GM23338 (cell line): ENCODE measurements around the gene RPS6KA4. TPM values are rescaled to one million over a fixed set of nuclear protein-coding genes. Genes with fewer than 3 reads are reported as not detected.
A peak's percentile ranks its signal among the peaks of the same experiment; 100 is the strongest.

Source experiments
- ATAC-seq: fragments of 200-7000 bp; cut with Tn5 transposase; 3 replicates; pipeline ENCODE4 v1.9.1; 2020
- DNase-seq: peaks from one replicate; pipeline ENCODE4 v3.0.0-alpha.2; 2015; ENCODE audit warnings: low spot score
- H2AFZ ChIP-seq: fragments of 200-600 bp; sonication (generic); 2 replicates; pipeline ENCODE4 v1.8.0; 2016; ENCODE audit warnings: antibody characterized with exemption, mild to moderate bottlenecking, moderate library complexity
- H3F3A ChIP-seq: fragments of 200-600 bp; sonication (generic); replicated peaks from 2 replicates; pipeline ENCODE4 v1.8.0; 2017; ENCODE audit warnings: antibody characterized with exemption, mixed run types, low read depth
- H3K27ac ChIP-seq: fragments of 200-600 bp; sonication (generic); 2 replicates; pipeline ENCODE4 v1.6.1; 2016; ENCODE audit warnings: low read depth
- H3K27me3 ChIP-seq: fragments of 200-600 bp; sonication (generic); 2 replicates; pipeline ENCODE4 v1.8.0; 2016; ENCODE audit warnings: mild to moderate bottlenecking, mixed run types, moderate library complexity; ENCODE audit not compliant: insufficient read depth
- H3K36me3 ChIP-seq: fragments of 200-600 bp; sonication (generic); 2 replicates; pipeline ENCODE4 v1.8.0; 2016; ENCODE audit warnings: mild to moderate bottlenecking; ENCODE audit not compliant: insufficient read depth
- H3K4me1 ChIP-seq: fragments of 200-600 bp; sonication (generic); 2 replicates; pipeline ENCODE4 v1.8.0; 2016; ENCODE audit warnings: mild to moderate bottlenecking, moderate library complexity; ENCODE audit not compliant: insufficient read depth
- H3K4me2 ChIP-seq: fragments of 200-600 bp; sonication (generic); 2 replicates; pipeline ENCODE4 v1.7.1; 2017; ENCODE audit warnings: mixed run types
- H3K4me3 ChIP-seq: fragments of 200-600 bp; sonication (generic); 2 replicates; pipeline ENCODE4 v1.6.1; 2016; ENCODE audit warnings: mixed run types
- H3K79me2 ChIP-seq: fragments of 200-600 bp; sonication (generic); replicated peaks from 2 replicates; pipeline ENCODE4 v1.8.0; 2017; ENCODE audit warnings: mild to moderate bottlenecking; ENCODE audit not compliant: insufficient read depth
- H3K9me2 ChIP-seq: fragments of 200-600 bp; sonication (generic); 2 replicates; pipeline ENCODE4 v1.8.0; 2017; ENCODE audit not compliant: insufficient read depth
- H4K20me1 ChIP-seq: fragments of 200-600 bp; sonication (generic); replicated peaks from 2 replicates; pipeline ENCODE4 v1.8.0; 2017; ENCODE audit warnings: mild to moderate bottlenecking; ENCODE audit not compliant: insufficient read depth
- H3K27ac Mint-ChIP-seq: 2 replicates; pipeline ENCODE4 v1.8.0; 2020; ENCODE audit warnings: inconsistent platforms, mild to moderate bottlenecking, moderate library complexity, mixed read lengths
- H3K27me3 Mint-ChIP-seq: 3 replicates; pipeline ENCODE4 v1.8.0; 2022; ENCODE audit warnings: low read depth, mild to moderate bottlenecking, moderate library complexity, mixed read lengths, inconsistent platforms; ENCODE audit not compliant: insufficient read depth, poor library complexity
- H3K36me3 Mint-ChIP-seq: 3 replicates; pipeline ENCODE4 v1.8.0; 2021; ENCODE audit warnings: low read depth, mild to moderate bottlenecking, inconsistent platforms, moderate library complexity, mixed read lengths
- H3K4me1 Mint-ChIP-seq: 3 replicates; pipeline ENCODE4 v1.8.0; 2020; ENCODE audit warnings: mild to moderate bottlenecking, inconsistent platforms, mixed read lengths
- H3K4me3 Mint-ChIP-seq: 3 replicates; pipeline ENCODE4 v1.8.0; 2021; ENCODE audit warnings: moderate library complexity, mild to moderate bottlenecking, inconsistent platforms, mixed read lengths
- H3K9me3 Mint-ChIP-seq: 3 replicates; pipeline ENCODE4 v1.8.0; 2020; ENCODE audit warnings: moderate library complexity, mild to moderate bottlenecking, inconsistent platforms, mixed read lengths
- CREB1 ChIP-seq: fragments of 250-450 bp; sonication (Bioruptor Pico); IDR thresholded peaks from 2 replicates; pipeline ENCODE4 v1.5.0; 2020; ENCODE audit warnings: low read depth, mild to moderate bottlenecking, moderate library complexity
- ETS1 ChIP-seq: IDR thresholded peaks from 2 replicates; pipeline ENCODE4 v1.6.1; 2016; ENCODE audit warnings: antibody characterized with exemption
- EZH2 ChIP-seq: fragments of 200-600 bp; sonication (generic); IDR thresholded peaks from one replicate; pipeline ENCODE4 v1.8.0; 2017; ENCODE audit warnings: antibody characterized with exemption, mild to moderate bottlenecking, low read depth; ENCODE audit not compliant: unreplicated experiment
- EZH2phosphoT487 ChIP-seq: fragments of 200-600 bp; sonication (generic); IDR thresholded peaks from one replicate; pipeline ENCODE4 v1.8.1; 2018; ENCODE audit warnings: antibody characterized with exemption; ENCODE audit not compliant: unreplicated experiment
- JUNB ChIP-seq: IDR thresholded peaks from one replicate; pipeline ENCODE4 v1.6.1; 2016; ENCODE audit warnings: antibody characterized with exemption; ENCODE audit not compliant: unreplicated experiment
- NANOG ChIP-seq: IDR thresholded peaks from 2 replicates; pipeline ENCODE4 v1.6.1; 2016; ENCODE audit warnings: antibody characterized with exemption, borderline replicate concordance
- POLR2AphosphoS5 ChIP-seq: IDR thresholded peaks from 2 replicates; pipeline ENCODE4 v1.6.1; 2016; ENCODE audit warnings: antibody characterized with exemption, low read depth
- STAT1 ChIP-seq: IDR thresholded peaks from one replicate; pipeline ENCODE4 v1.6.1; 2016; ENCODE audit warnings: antibody characterized with exemption; ENCODE audit not compliant: unreplicated experiment
- ZNF331 ChIP-seq: fragments of 250-450 bp; sonication (Bioruptor Pico); IDR thresholded peaks from 2 replicates; pipeline ENCODE4 v1.5.0; 2020; ENCODE audit warnings: low read depth, mild to moderate bottlenecking, moderate library complexity
- polyA plus RNA-seq: library from polyadenylated mRNA; unstranded; fragments of >200 nt; fragmentation: Nextera tagmentation; extraction: Ambion mirVana; gene quantifications from 2 replicates; pipeline ENCODE4 v1.2.1, GENCODE V29; 2016
- total RNA-seq: library from RNA; depleted of rRNA; stranded (reverse); fragments of >200 nt; shearing (Covaris generic); gene quantifications from 2 replicates; pipeline ENCODE4 v1.2.3, GENCODE V29; 2014
- TF ChIP-seq, protein P1 (sequence below): fragments of 250-450 bp; sonication (Bioruptor Pico); IDR thresholded peaks from 2 replicates; pipeline ENCODE4 v1.5.0; 2020; ENCODE audit warnings: mild to moderate bottlenecking, moderate library complexity

RPS6KA4 gene
- total and polyA plus RNA-seq, 2 experiments from 2014 or later, result 3.5 to 19.9 TPM

GRCh38 chr11:64341429-64341828, 17.5 kb upstream of the RPS6KA4 start:
- ATAC-seq (no peak), DNase-seq (no peak)
- H2AFZ ChIP-seq, result peak overlapping the region; percentile 97
- no peaks in the 10 kb centered on the region for H3K79me2 ChIP-seq
- no peak for TF ChIP-seq ETS1
- TF ChIP-seq EZH2, result no peak
- Mint-ChIP-seq H3K4me3 (peak overlapping the region; percentile 73), H3K4me1 (peaks cover 12% of the 10 kb centered on the region), H3K27me3 (peaks cover 32% of the 10 kb centered on the region), H3K27ac (no peak overlapping the region), H3K9me3 (no peaks in the 10 kb centered on the region), H3K36me3 (no peaks in the 10 kb centered on the region; the same call in 2 of the 3 replicates)
- H3K4me2 ChIP-seq, result peak overlapping the region; percentile 93
- no peaks in the 10 kb centered on the region for H3K9me2 ChIP-seq
- no peaks in the 10 kb centered on the region for H3K27me3 ChIP-seq
- no peaks in the 10 kb centered on the region for H4K20me1 ChIP-seq
- peak overlapping the region; percentile 74 for H3K4me3 ChIP-seq
- H3K27ac ChIP-seq, result no peak overlapping the region
- H3K36me3 ChIP-seq, result no peaks in the 10 kb centered on the region
- H3F3A ChIP-seq, result 0 out of 2 replicates have a peak, but pooled peaks cover 5% of the 10 kb centered on the region
- H3K4me1 ChIP-seq, result peaks cover 11% of the 10 kb centered on the region; the same call in 1 of the 2 replicates

DNA sequence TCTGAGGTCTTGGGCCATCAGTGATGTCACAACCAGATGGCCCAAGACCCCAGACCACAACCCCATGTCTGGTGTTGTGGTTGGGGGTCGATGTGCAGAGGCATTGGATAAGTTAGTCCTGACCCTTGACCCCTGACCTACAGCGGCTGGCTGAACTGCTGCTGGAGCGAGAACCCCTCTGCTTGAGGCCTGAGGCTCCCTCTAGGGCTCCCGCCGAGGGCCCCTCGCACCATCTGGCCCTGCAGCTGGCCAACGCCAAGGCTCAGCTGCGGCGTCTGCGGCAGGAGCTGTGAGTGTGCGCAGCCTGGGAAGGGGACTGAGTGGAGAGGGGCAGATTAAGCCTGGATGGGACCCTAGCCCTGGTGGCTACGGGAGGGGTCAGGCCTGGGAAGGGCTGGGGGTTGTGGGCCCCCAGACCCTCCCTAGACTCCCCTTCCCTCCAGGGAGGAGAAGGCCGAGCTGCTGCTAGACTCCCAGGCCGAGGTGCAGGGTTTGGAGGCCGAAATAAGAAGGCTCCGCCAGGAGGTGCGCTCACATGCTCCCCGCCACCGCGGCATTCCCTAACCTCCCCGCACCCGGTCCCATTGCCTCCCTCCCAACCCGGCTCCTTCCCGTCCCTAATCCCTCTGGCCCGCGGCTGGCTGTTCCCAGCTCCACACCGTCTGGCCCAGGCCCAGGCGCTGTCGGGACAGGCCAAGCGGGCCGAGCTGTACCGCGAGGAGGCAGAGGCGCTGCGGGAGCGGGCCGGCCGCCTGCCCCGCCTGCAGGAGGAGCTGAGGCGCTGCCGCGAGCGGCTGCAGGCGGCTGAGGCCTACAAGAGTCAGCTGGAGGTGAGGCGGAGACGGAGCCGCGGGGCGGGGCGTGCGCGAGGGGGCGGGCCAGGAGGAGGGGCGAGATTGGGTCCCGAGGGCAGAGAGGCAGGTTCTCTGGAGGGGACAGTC, 16.8 kb upstream of the RPS6KA4 start:
- H3K9me2 ChIP-seq, result no peaks in the 10 kb centered on the region
- Mint-ChIP-seq H3K4me1 (peaks cover 12% of the 10 kb centered on the region), H3K9me3 (no peaks in the 10 kb centered on the region), H3K36me3 (no peaks in the 10 kb centered on the region; the same call in 2 of the 3 replicates), H3K27me3 (peaks cover 34% of the 10 kb centered on the region), H3K27ac (no peak overlapping the region), H3K4me3 (peak overlapping the region; percentile 73)
- no peak overlapping the region for H3K27ac ChIP-seq
- no peaks in the 10 kb centered on the region for H3K36me3 ChIP-seq
- no peaks in the 10 kb centered on the region for H3K79me2 ChIP-seq
- H3K4me3 ChIP-seq, result peak overlapping the region; percentile 74
- peak overlapping the region; percentile 66; the same call in 1 of the 2 replicates for H2AFZ ChIP-seq
- peak overlapping the region; percentile 93 for H3K4me2 ChIP-seq
- DNase-seq, result peak; percentile 94
- peaks cover 11% of the 10 kb centered on the region; the same call in 1 of the 2 replicates for H3K4me1 ChIP-seq
- H3F3A ChIP-seq, result 0 out of 2 replicates have a peak, but pooled peaks cover 5% of the 10 kb centered on the region
- no peaks in the 10 kb centered on the region for H3K27me3 ChIP-seq
- H4K20me1 ChIP-seq, result no peaks in the 10 kb centered on the region
- peak; percentile 79 for ATAC-seq
- no peak for TF ChIP-seq EZH2
- TF ChIP-seq JUNB, result no peak
- no peak for TF ChIP-seq STAT1
- TF ChIP-seq ZNF331 (CRISPR knock-in tag), result no peak
- TF ChIP-seq CREB1 (CRISPR knock-in tag), result no peak
- TF ChIP-seq EZH2phosphoT487, result no peak
- TF ChIP-seq, protein P1, sequence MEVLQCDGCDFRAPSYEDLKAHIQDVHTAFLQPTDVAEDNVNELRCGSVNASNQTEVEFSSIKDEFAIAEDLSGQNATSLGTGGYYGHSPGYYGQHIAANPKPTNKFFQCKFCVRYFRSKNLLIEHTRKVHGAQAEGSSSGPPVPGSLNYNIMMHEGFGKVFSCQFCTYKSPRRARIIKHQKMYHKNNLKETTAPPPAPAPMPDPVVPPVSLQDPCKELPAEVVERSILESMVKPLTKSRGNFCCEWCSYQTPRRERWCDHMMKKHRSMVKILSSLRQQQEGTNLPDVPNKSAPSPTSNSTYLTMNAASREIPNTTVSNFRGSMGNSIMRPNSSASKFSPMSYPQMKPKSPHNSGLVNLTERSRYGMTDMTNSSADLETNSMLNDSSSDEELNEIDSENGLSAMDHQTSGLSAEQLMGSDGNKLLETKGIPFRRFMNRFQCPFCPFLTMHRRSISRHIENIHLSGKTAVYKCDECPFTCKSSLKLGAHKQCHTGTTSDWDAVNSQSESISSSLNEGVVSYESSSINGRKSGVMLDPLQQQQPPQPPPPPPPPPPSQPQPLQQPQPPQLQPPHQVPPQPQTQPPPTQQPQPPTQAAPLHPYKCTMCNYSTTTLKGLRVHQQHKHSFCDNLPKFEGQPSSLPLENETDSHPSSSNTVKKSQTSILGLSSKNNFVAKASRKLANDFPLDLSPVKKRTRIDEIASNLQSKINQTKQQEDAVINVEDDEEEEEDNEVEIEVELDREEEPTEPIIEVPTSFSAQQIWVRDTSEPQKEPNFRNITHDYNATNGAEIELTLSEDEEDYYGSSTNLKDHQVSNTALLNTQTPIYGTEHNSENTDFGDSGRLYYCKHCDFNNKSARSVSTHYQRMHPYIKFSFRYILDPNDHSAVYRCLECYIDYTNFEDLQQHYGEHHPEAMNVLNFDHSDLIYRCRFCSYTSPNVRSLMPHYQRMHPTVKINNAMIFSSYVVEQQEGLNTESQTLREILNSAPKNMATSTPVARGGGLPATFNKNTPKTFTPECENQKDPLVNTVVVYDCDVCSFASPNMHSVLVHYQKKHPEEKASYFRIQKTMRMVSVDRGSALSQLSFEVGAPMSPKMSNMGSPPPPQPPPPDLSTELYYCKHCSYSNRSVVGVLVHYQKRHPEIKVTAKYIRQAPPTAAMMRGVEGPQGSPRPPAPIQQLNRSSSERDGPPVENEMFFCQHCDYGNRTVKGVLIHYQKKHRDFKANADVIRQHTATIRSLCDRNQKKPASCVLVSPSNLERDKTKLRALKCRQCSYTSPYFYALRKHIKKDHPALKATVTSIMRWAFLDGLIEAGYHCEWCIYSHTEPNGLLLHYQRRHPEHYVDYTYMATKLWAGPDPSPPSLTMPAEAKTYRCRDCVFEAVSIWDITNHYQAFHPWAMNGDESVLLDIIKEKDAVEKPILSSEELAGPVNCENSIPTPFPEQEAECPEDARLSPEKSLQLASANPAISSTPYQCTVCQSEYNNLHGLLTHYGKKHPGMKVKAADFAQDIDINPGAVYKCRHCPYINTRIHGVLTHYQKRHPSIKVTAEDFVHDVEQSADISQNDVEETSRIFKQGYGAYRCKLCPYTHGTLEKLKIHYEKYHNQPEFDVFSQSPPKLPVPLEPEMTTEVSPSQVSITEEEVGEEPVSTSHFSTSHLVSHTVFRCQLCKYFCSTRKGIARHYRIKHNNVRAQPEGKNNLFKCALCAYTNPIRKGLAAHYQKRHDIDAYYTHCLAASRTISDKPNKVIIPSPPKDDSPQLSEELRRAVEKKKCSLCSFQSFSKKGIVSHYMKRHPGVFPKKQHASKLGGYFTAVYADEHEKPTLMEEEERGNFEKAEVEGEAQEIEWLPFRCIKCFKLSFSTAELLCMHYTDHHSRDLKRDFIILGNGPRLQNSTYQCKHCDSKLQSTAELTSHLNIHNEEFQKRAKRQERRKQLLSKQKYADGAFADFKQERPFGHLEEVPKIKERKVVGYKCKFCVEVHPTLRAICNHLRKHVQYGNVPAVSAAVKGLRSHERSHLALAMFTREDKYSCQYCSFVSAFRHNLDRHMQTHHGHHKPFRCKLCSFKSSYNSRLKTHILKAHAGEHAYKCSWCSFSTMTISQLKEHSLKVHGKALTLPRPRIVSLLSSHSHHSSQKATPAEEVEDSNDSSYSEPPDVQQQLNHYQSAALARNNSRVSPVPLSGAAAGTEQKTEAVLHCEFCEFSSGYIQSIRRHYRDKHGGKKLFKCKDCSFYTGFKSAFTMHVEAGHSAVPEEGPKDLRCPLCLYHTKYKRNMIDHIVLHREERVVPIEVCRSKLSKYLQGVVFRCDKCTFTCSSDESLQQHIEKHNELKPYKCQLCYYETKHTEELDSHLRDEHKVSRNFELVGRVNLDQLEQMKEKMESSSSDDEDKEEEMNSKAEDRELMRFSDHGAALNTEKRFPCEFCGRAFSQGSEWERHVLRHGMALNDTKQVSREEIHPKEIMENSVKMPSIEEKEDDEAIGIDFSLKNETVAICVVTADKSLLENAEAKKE, result no peak
- no peak for TF ChIP-seq NANOG
- TF ChIP-seq POLR2AphosphoS5, result peak; percentile 76
